GM10266 (cell line): ENCODE data around the gene RBM12.

Source experiments
- DNase-seq: peaks from one replicate; pipeline ENCODE4 v3.0.0; 2012; ENCODE audit errors: extremely low spot score
- CTCF ChIP-seq: IDR thresholded peaks from 2 replicates; pipeline ENCODE4 v1.5.1; 2012; ENCODE audit warnings: mild to moderate bottlenecking, low read depth; ENCODE audit not compliant: control insufficient read depth, insufficient read depth; ENCODE audit errors: missing control alignments

The RBM12 gene

GRCh38 chr20:35637276-35637675 is 27.4 kb downstream of the RBM12 start:
- TF ChIP-seq CTCF, result no peak
- DNase-seq, result no peak

- DNase-seq, result no peak
- no peak for TF ChIP-seq CTCF
Measured at GRCh38 chr20:35636095-35636494, 28.6 kb downstream of the RBM12 start.

GRCh38 chr20:35635652-35636051 is 29.0 kb downstream of the RBM12 start:
- no peak for DNase-seq
- no peak for TF ChIP-seq CTCF

- DNase-seq, result no peak
- TF ChIP-seq CTCF, result no peak
Measured at GRCh38 chr20:35632539-35633115, 32.1 kb downstream of the RBM12 start.

- TF ChIP-seq CTCF, result no peak
- no peak for DNase-seq
Measured at GRCh38 chr20:35630636-35631035, 34.1 kb downstream of the RBM12 start.

GRCh38 chr20:35629427-35630145 is 35.1 kb downstream of the RBM12 start:
- TF ChIP-seq CTCF, result no peak
- DNase-seq, result no peak

- no peak for DNase-seq
- no peak for TF ChIP-seq CTCF
Measured at GRCh38 chr20:35627121-35627520, 37.6 kb downstream of the RBM12 start.
